GM12801 (cell line): ENCODE measurements around the gene OR8H1.

Experiments used
- CTCF ChIP-seq: IDR thresholded peaks from one replicate; pipeline ENCODE4 v1.5.1; 2011; ENCODE audit warnings: control low read depth; ENCODE audit not compliant: insufficient read length; ENCODE audit errors: extremely low read depth

Gene OR8H1

GRCh38 chr11:56273854-56274253 is 18.2 kb downstream of the OR8H1 start, which contains the start of gene OR5T1:
Gene OR5T1 (plus strand): TSS chr11:56274154. CDS start chr11:56275639, 1,485 bp downstream.
- TF ChIP-seq CTCF, result no peak

- TF ChIP-seq CTCF, result no peak
Measured at GRCh38 chr11:56271092-56271491, 21.0 kb downstream of the OR8H1 start.

DNA sequence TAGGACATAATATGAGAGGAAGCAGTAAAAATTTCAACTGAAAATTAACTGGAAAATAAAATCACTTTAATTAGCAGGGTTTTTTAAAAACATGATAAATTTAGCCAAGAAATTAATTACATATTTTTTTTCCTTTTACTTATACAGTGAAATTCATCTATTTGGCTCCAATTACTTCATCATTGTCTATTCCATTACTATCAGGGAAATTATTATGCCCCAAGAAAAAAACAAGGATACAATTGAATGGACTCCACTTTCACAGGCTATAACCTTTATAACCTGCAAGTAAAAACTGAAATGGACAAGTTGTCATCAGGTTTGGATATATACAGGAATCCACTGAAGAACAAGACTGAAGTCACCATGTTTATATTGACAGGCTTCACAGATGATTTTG is 40.1 kb downstream of the OR8H1 start, which contains the start of gene OR5T3:
OR5T3 (plus strand) TSS at position 301 of the 400 bp plus-strand sequence; CDS start at position 301, 0 bp downstream.
- TF ChIP-seq CTCF, result no peak
